Right cardiac atrium (tissue), 5 donors: ENCODE measurements around the gene PPP2R2B. TPM values are rescaled to one million over a fixed set of nuclear protein-coding genes. Genes with fewer than 3 reads are reported as not detected.

Source experiments
- ATAC-seq, 2 donors: fragments of 200-7000 bp; cut with Tn5 transposase; one replicate each; pipeline versions ENCODE4 v1.8.0 to v1.9.1; 2020; ENCODE audit warnings: moderate library complexity in 2 of 2, mild to moderate bottlenecking in 1 of 2
- DNase-seq, 3 donors: peaks; one replicate each; pipeline ENCODE4 v3.0.0-alpha.2; 2020
- H3K27ac ChIP-seq: one replicate; pipeline ENCODE4 v1.5.1; 2013; ENCODE audit warnings: mild to moderate bottlenecking, low read length, control low read depth, moderate library complexity
- H3K27me3 ChIP-seq: one replicate; pipeline ENCODE4 v1.6.1; 2013; ENCODE audit not compliant: control insufficient read depth, insufficient read depth
- H3K4me1 ChIP-seq: one replicate; pipeline ENCODE4 v1.6.1; 2013; ENCODE audit warnings: low read length; ENCODE audit not compliant: control insufficient read depth, insufficient read depth
- H3K4me3 ChIP-seq: one replicate; pipeline ENCODE4 v1.5.1; 2013; ENCODE audit warnings: low read length, control low read depth
- H3K9me3 ChIP-seq: one replicate; pipeline ENCODE4 v1.6.1; 2013; ENCODE audit warnings: low read length; ENCODE audit not compliant: control insufficient read depth
- WGBS: extraction: QIAGEN DNeasy Blood & Tissue Kit; methylation state at CpG from one replicate; pipeline ENCODE4 v1.1.7; 2013; 5-methylcytosine and 5-hydroxymethylcytosine counted together
- intact Hi-C, 4 donors: fragments of 100-400 bp; cut with DNase I; formaldehyde crosslinking; loops; one replicate each; pipeline versions ENCODE4 v1.11.0 to v1.14.0; 2022 to 2023
- polyA plus RNA-seq: library from polyadenylated mRNA; stranded (reverse); fragments of 200-250 nt; gene quantifications from one replicate; pipeline ENCODE4 v1.2.3, GENCODE V29; 2013
- total RNA-seq, 4 donors: library from RNA; stranded (reverse); fragmentation: NEBNext Ultra II Directional; extraction: Animal tissue kit (Norgen Biotek cat#: 25700); gene quantifications; one replicate each; pipeline ENCODE4 v1.2.1, GENCODE V29; 2021
- donor health status: healthy with polysubstance abuse.
- donor health status: DM: no; HTN: yes; CAD: no.
- donor health status: DM: no; HTN: no; CAD: no.
- donor health status: DM: no; HTN: yes; CAD: no; lungs with severe emphysema.
- donor health status: DM: yes; HTN: yes; CAD: no.

PPP2R2B gene
- total and polyA plus RNA-seq, 5 donors: 3.0 to 9.0 (median 3.5) TPM

GRCh38 chr5:146825033-146825432, 53.5 kb downstream of the PPP2R2B start:
- no peaks in the 10 kb centered on the region for H3K27me3 ChIP-seq
- ATAC-seq (no peak), DNase-seq (peak in 2 of 3 donors; percentile 16 to 57)
- peaks cover 1% of the 10 kb centered on the region for H3K4me1 ChIP-seq
- WGBS: 18% methylated on average over 5 of the region's 5 CpGs
- H3K27ac ChIP-seq: no peak overlapping the region
- intact Hi-C loops: no loop called here
- H3K4me3 ChIP-seq: no peak overlapping the region
- H3K9me3 ChIP-seq: no peaks in the 10 kb centered on the region

GRCh38 chr5:146821732-146822131, 56.8 kb downstream of the PPP2R2B start:
- WGBS: 81% methylated on average over 3 of the region's 3 CpGs
- Histone ChIP-seq H3K9me3 (no peaks in the 10 kb centered on the region), H3K27me3 (no peaks in the 10 kb centered on the region), H3K4me3 (no peak overlapping the region), H3K4me1 (no peaks in the 10 kb centered on the region), H3K27ac (no peak overlapping the region)
- no peak for ATAC-seq
- no peak for DNase-seq
- intact Hi-C loops: no loop called here

- ATAC-seq: no peak
- Histone ChIP-seq H3K4me1 (no peaks in the 10 kb centered on the region), H3K9me3 (no peaks in the 10 kb centered on the region), H3K4me3 (no peak overlapping the region), H3K27ac (no peak overlapping the region), H3K27me3 (no peaks in the 10 kb centered on the region)
- WGBS: 88% methylated on average over 3 of the region's 3 CpGs
- intact Hi-C loops: no loop called here
- DNase-seq: no peak
Measured at GRCh38 chr5:146820987-146821386, 57.6 kb downstream of the PPP2R2B start.

GRCh38 chr5:146818822-146819221, 59.7 kb downstream of the PPP2R2B start:
- ATAC-seq (no peak), DNase-seq (no peak)
- no peaks in the 10 kb centered on the region for H3K4me1 ChIP-seq
- no peak overlapping the region for H3K4me3 ChIP-seq
- no peaks in the 10 kb centered on the region for H3K27me3 ChIP-seq
- intact Hi-C loops: no loop called here
- H3K27ac ChIP-seq: no peak overlapping the region
- WGBS: 47% methylated on average over 2 of the region's 2 CpGs
- no peaks in the 10 kb centered on the region for H3K9me3 ChIP-seq

GRCh38 chr5:146817973-146818372, 60.6 kb downstream of the PPP2R2B start:
- intact Hi-C loops: no loop called here
- Histone ChIP-seq H3K9me3 (no peaks in the 10 kb centered on the region), H3K4me1 (no peaks in the 10 kb centered on the region), H3K27me3 (no peaks in the 10 kb centered on the region), H3K4me3 (no peak overlapping the region), H3K27ac (no peak overlapping the region)
- ATAC-seq (no peak), DNase-seq (no peak)
- 75% methylated on average over 4 of the region's 4 CpGs for WGBS

GRCh38 chr5:146816775-146817387, 61.7 kb downstream of the PPP2R2B start:
- no peaks in the 10 kb centered on the region for H3K4me1 ChIP-seq
- H3K27ac ChIP-seq: no peak overlapping the region
- H3K9me3 ChIP-seq: no peaks in the 10 kb centered on the region
- DNase-seq: no peak
- ATAC-seq: no peak
- intact Hi-C loops: no loop called here
- no peak overlapping the region for H3K4me3 ChIP-seq
- no peaks in the 10 kb centered on the region for H3K27me3 ChIP-seq
- 43% methylated on average over 1 of the region's 1 CpG for WGBS

GRCh38 chr5:146815411-146815810, 63.1 kb downstream of the PPP2R2B start:
- intact Hi-C loops: no loop called here
- H3K27me3 ChIP-seq: no peaks in the 10 kb centered on the region
- no peak for ATAC-seq
- no peak for DNase-seq
- no peaks in the 10 kb centered on the region for H3K4me1 ChIP-seq
- H3K27ac ChIP-seq: no peak overlapping the region
- WGBS: 77% methylated on average over 3 of the region's 3 CpGs
- H3K4me3 ChIP-seq: no peak overlapping the region
- no peaks in the 10 kb centered on the region for H3K9me3 ChIP-seq

GRCh38 chr5:146813346-146814157, 65.0 kb downstream of the PPP2R2B start:
- H3K4me1 ChIP-seq: no peaks in the 10 kb centered on the region
- WGBS: 78% methylated on average over 10 of the region's 10 CpGs
- H3K4me3 ChIP-seq: no peak overlapping the region
- DNase-seq (no peak), ATAC-seq (no peak)
- no peaks in the 10 kb centered on the region for H3K9me3 ChIP-seq
- intact Hi-C loops: no loop called here
- H3K27me3 ChIP-seq: no peaks in the 10 kb centered on the region
- no peak overlapping the region for H3K27ac ChIP-seq

GRCh38 chr5:146805081-146805480, 73.5 kb downstream of the PPP2R2B start:
- Histone ChIP-seq H3K9me3 (no peaks in the 10 kb centered on the region), H3K4me1 (no peaks in the 10 kb centered on the region), H3K4me3 (no peak overlapping the region), H3K27me3 (no peaks in the 10 kb centered on the region), H3K27ac (no peak overlapping the region)
- DNase-seq (no peak), ATAC-seq (no peak)
- 59% methylated on average over 1 of the region's 1 CpG for WGBS
- intact Hi-C loops: no loop called here

GRCh38 chr5:146802945-146803522, 75.5 kb downstream of the PPP2R2B start:
- no peaks in the 10 kb centered on the region for H3K27me3 ChIP-seq
- H3K4me1 ChIP-seq: no peaks in the 10 kb centered on the region
- WGBS: 79% methylated on average over 3 of the region's 3 CpGs
- ATAC-seq (no peak), DNase-seq (no peak)
- no peak overlapping the region for H3K27ac ChIP-seq
- H3K9me3 ChIP-seq: no peaks in the 10 kb centered on the region
- H3K4me3 ChIP-seq: no peak overlapping the region
- intact Hi-C loops: no loop called here

- ATAC-seq: no peak
- no peaks in the 10 kb centered on the region for H3K27me3 ChIP-seq
- no peak overlapping the region for H3K27ac ChIP-seq
- no peaks in the 10 kb centered on the region for H3K9me3 ChIP-seq
- intact Hi-C loops: no loop called here
- H3K4me1 ChIP-seq: no peaks in the 10 kb centered on the region
- no peak overlapping the region for H3K4me3 ChIP-seq
- DNase-seq: no peak
- 78% methylated on average over 5 of the region's 5 CpGs for WGBS
Measured at GRCh38 chr5:146799671-146800070, 78.9 kb downstream of the PPP2R2B start.
